NCI-H1417 (cell line): ENCODE measurements around the gene NT5M.

Experiments
- DNase-seq, 3 experiments: peaks; one replicate each; lab custom pipeline; 2025; lab: John Stamatoyannopoulos, UW

NT5M gene

DNA sequence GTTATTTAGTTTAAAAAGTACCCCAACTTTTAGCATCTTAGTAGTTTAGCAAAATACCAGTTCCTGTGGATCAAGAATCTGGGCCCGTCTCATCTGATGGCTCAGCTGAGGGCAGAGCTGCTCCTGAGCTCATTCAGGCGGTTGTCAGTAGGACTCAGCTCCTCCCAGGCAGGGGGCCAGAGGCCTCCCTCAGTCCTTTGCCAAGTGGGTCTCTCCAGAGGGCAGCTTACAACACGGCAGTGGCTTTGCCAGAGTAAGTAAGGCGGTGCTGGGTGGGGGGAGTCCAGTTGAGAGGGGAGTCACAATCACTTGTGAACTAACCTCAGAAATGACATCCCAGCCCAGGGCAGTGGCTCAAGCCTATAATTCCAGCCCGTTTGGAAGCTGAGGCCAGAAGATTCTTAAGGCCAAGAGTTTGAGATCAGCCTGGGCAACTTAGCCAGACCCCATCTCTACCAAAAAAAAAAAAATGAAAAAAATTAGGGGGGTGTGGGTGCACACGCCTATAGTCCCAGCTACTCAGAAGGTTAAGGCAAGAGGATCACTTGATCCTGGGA is 92.2 kb downstream of the NT5M start:
- DNase-seq = no peak

DNA sequence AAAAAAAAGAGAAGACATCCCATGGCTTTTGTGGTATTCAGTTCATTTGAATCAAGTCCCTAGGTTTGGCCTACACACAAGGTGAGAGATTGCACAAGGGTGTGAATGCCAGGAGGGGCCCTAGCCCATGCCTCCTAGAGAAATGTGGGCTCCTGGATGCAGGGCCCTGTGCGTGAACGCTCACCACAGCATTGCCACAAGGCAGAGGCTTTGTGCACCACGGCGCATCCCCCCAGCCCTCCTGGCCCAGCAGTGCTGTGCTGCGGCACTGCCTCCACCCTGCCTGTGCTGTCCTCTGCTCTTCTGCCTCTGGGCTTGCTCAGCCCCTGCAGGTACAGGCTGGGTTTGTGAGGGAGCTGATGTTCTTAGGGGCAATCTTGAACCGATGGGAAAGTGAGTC is 92.7 kb downstream of the NT5M start:
- DNase-seq = no peak
